HepG2 (cell line): ENCODE results near the gene ELL. TPM values are rescaled to one million over a fixed set of nuclear protein-coding genes. Genes with fewer than 3 reads are reported as not detected.
A peak's percentile ranks its signal among the peaks of the same experiment; 100 is the strongest.

ENCODE experiments used
- MIER3 ChIP-seq: IDR thresholded peaks from 2 replicates; pipeline ENCODE4 v1.6.1; 2016; ENCODE audit warnings: missing compliant biosample characterization, borderline replicate concordance
- NCOA2 ChIP-seq: sonication (generic); formaldehyde crosslinking; IDR thresholded peaks from 2 replicates; pipeline ENCODE4 v1.8.0; 2022; ENCODE audit warnings: inconsistent platforms
- NCOR1 ChIP-seq: fragments of 200-600 bp; sonication (generic); IDR thresholded peaks from 2 replicates; pipeline ENCODE4 v1.7.0; 2017; ENCODE audit warnings: antibody characterized with exemption, low read length, borderline replicate concordance
- SSRP1 ChIP-seq: IDR thresholded peaks from 2 replicates; pipeline ENCODE4 v1.6.1; 2016; ENCODE audit warnings: control low read depth
- TCF12 ChIP-seq, 2 experiments: fragments of 450-650 bp in 1 of 2; sonication (generic) in 1 of 2; formaldehyde crosslinking in 1 of 2; IDR thresholded peaks; 2 replicates each; pipeline versions ENCODE4 v1.6.1 to v1.8.0; 2017 to 2022; ENCODE audit warnings: antibody characterized with exemption in 1 of 2, mild to moderate bottlenecking in 1 of 2, missing genetic modification reagents in 1 of 2, moderate library complexity in 1 of 2
- polyA plus RNA-seq, 8 experiments: library from polyadenylated mRNA; depleted of rRNA in 3 of 8; stranded (reverse) in 7 of 8; unstranded in 1 of 8; fragments of >200 nt; fragmentation: Illumina TruSeq in 4 of 8; extraction: Trizol in 4 of 8; gene quantifications; 2 replicates each; pipeline versions ENCODE4 v1.2.1 to v1.2.3, GENCODE V29; 2011 to 2016; ENCODE audit warnings: low read depth in 4 of 8, missing spikeins in 1 of 8, mixed read lengths in 1 of 8; ENCODE audit not compliant: insufficient read depth in 1 of 8
- total RNA-seq, 5 experiments: library from RNA; depleted of rRNA; stranded (reverse); fragments of >200 nt; fragmentation: Illumina TruSeq; extraction: Trizol; gene quantifications; 2 replicates each; pipeline ENCODE4 v1.2.3, GENCODE V29; 2016; ENCODE audit warnings: low read depth in 1 of 5
- TF ChIP-seq, protein P1 (sequence below), 2 experiments: fragments of 450-650 bp in 1 of 2; sonication (generic) in 1 of 2; formaldehyde crosslinking in 1 of 2; IDR thresholded peaks; 2 replicates each; pipeline versions ENCODE4 v1.6.1 to v1.8.0; 2016 to 2022; ENCODE audit warnings: antibody characterized with exemption in 1 of 2, mild to moderate bottlenecking in 1 of 2, missing genetic modification reagents in 1 of 2
- TF ChIP-seq, protein P2 (sequence below): IDR thresholded peaks from 2 replicates; pipeline ENCODE4 v1.6.1; 2016; ENCODE audit warnings: low read depth, control low read depth
- TF ChIP-seq, protein P3 (sequence below): sonication (generic); formaldehyde crosslinking; IDR thresholded peaks from 2 replicates; pipeline ENCODE4 v1.5.1; 2020; ENCODE audit warnings: missing genetic modification reagents, mild to moderate bottlenecking, borderline replicate concordance
- TF ChIP-seq, protein P4 (sequence below): sonication (generic); formaldehyde crosslinking; IDR thresholded peaks from 2 replicates; pipeline ENCODE4 v1.5.0; 2020; ENCODE audit warnings: mild to moderate bottlenecking, missing genetic modification reagents, borderline replicate concordance

Gene ELL
- total and polyA plus RNA-seq, 2 of the 13 experiments (the other 11 are each of a cell fraction or from before 2014, with no cell fraction given), result 3.7 to 5.4 TPM

DNA sequence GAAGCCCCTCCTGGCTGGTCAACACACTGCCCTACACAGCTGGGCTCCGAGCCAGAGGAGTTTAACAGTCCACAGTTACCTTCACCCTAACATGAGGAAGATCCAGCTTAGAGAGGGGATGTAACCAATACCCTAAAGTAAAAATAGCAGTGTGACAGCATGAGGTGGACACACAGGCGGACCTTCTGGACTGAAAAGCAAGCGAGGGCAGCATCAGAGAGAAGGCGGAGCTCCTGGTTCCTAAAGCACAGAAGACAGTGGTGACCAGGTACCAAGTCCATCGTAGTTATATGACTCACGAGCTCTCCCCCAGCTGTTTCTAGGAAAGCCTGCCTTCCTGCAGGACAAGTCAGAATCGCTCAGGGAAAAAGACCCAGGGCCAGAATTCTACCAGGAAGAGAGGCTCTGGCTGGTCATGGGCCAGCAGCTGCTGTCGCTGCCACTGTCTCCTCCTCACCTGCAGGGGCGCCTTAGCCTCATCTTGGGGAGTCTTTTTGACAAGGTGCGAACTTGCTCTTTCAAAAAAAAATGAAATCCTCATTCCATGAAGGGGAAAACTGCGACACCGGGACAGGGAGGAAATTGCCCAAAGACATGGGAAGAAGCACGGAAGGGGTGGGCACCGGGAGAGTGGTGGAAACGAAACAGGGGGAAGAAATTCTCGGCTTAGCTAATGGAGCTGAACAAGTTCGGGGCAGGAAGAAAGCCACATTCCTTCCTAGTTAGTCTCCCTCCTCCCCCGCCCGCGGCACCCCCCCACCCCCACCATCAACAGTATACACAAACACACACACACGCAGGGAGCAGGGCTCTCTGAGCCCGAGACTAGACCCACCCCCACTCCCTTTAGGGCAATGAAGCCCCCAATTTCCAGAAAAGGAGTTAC, 1.7 kb downstream of the ELL start (continued):
- TF ChIP-seq, protein P1, sequence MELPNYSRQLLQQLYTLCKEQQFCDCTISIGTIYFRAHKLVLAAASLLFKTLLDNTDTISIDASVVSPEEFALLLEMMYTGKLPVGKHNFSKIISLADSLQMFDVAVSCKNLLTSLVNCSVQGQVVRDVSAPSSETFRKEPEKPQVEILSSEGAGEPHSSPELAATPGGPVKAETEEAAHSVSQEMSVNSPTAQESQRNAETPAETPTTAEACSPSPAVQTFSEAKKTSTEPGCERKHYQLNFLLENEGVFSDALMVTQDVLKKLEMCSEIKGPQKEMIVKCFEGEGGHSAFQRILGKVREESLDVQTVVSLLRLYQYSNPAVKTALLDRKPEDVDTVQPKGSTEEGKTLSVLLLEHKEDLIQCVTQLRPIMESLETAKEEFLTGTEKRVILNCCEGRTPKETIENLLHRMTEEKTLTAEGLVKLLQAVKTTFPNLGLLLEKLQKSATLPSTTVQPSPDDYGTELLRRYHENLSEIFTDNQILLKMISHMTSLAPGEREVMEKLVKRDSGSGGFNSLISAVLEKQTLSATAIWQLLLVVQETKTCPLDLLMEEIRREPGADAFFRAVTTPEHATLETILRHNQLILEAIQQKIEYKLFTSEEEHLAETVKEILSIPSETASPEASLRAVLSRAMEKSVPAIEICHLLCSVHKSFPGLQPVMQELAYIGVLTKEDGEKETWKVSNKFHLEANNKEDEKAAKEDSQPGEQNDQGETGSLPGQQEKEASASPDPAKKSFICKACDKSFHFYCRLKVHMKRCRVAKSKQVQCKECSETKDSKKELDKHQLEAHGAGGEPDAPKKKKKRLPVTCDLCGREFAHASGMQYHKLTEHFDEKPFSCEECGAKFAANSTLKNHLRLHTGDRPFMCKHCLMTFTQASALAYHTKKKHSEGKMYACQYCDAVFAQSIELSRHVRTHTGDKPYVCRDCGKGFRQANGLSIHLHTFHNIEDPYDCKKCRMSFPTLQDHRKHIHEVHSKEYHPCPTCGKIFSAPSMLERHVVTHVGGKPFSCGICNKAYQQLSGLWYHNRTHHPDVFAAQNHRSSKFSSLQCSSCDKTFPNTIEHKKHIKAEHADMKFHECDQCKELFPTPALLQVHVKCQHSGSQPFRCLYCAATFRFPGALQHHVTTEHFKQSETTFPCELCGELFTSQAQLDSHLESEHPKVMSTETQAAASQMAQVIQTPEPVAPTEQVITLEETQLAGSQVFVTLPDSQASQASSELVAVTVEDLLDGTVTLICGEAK (IDR thresholded peaks at IDR 0.05), result no peak
- TF ChIP-seq, protein P1 (CRISPR knock-in tag; IDR thresholded peaks at IDR 0.05), result peak; percentile 49; the same call in 1 of the 2 replicates
- peak; percentile 68; the same call in 1 of the 2 replicates for TF ChIP-seq NCOR1
- TF ChIP-seq NCOA2 (CRISPR knock-in tag), result peak; percentile 42; the same call in 1 of the 2 replicates
- TF ChIP-seq TCF12 (IDR thresholded peaks at IDR 0.05), result no peak
- 0 out of 2 replicates have a peak, but pooled peaks have one; percentile 64 for TF ChIP-seq TCF12 (CRISPR knock-in tag; IDR thresholded peaks at IDR 0.05)
- TF ChIP-seq, protein P2, sequence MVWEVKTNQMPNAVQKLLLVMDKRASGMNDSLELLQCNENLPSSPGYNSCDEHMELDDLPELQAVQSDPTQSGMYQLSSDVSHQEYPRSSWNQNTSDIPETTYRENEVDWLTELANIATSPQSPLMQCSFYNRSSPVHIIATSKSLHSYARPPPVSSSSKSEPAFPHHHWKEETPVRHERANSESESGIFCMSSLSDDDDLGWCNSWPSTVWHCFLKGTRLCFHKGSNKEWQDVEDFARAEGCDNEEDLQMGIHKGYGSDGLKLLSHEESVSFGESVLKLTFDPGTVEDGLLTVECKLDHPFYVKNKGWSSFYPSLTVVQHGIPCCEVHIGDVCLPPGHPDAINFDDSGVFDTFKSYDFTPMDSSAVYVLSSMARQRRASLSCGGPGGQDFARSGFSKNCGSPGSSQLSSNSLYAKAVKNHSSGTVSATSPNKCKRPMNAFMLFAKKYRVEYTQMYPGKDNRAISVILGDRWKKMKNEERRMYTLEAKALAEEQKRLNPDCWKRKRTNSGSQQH (CRISPR knock-in tag), result 0 out of 2 replicates have a peak, but pooled peaks have one; percentile 76
- peak; percentile 53; the same call in 1 of the 2 replicates for TF ChIP-seq MIER3 (CRISPR knock-in tag)
- peak; percentile 34; the same call in 1 of the 2 replicates for TF ChIP-seq SSRP1 (CRISPR knock-in tag)
- TF ChIP-seq, protein P3, sequence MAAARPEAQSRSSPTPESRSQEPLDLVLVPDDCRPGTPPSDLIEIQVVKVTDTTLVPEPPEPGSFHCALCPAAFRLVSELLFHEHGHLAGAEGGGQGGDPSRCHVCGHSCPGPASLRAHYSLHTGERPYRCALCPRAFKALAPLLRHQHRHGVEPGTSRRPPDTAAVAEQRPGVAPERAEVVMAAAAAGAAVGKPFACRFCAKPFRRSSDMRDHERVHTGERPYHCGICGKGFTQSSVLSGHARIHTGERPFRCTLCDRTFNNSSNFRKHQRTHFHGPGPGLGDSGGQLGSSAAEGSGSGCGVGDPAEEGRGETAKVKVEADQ (CRISPR knock-in tag), result 0 out of 2 replicates have a peak, but pooled peaks have one; percentile 19
- TF ChIP-seq, protein P4, sequence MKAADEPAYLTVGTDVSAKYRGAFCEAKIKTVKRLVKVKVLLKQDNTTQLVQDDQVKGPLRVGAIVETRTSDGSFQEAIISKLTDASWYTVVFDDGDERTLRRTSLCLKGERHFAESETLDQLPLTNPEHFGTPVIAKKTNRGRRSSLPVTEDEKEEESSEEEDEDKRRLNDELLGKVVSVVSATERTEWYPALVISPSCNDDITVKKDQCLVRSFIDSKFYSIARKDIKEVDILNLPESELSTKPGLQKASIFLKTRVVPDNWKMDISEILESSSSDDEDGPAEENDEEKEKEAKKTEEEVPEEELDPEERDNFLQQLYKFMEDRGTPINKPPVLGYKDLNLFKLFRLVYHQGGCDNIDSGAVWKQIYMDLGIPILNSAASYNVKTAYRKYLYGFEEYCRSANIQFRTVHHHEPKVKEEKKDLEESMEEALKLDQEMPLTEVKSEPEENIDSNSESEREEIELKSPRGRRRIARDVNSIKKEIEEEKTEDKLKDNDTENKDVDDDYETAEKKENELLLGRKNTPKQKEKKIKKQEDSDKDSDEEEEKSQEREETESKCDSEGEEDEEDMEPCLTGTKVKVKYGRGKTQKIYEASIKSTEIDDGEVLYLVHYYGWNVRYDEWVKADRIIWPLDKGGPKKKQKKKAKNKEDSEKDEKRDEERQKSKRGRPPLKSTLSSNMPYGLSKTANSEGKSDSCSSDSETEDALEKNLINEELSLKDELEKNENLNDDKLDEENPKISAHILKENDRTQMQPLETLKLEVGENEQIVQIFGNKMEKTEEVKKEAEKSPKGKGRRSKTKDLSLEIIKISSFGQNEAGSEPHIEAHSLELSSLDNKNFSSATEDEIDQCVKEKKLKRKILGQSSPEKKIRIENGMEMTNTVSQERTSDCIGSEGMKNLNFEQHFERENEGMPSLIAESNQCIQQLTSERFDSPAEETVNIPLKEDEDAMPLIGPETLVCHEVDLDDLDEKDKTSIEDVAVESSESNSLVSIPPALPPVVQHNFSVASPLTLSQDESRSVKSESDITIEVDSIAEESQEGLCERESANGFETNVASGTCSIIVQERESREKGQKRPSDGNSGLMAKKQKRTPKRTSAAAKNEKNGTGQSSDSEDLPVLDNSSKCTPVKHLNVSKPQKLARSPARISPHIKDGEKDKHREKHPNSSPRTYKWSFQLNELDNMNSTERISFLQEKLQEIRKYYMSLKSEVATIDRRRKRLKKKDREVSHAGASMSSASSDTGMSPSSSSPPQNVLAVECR (CRISPR knock-in tag), result peak; percentile 31; the same call in 1 of the 2 replicates
